Neural cell (in vitro differentiated cells): ENCODE measurements around the gene MAML3. TPM values are rescaled to one million over a fixed set of nuclear protein-coding genes. Genes with fewer than 3 reads are reported as not detected.

Experiments used
- H2AFZ ChIP-seq: fragments of 200-600, 300-800 bp; sonication (generic), shearing (Covaris generic); 2 replicates; pipeline ENCODE4 v1.6.0; 2014; ENCODE audit warnings: low read depth, mild to moderate bottlenecking, antibody characterized with exemption, low read length, moderate library complexity
- H3F3A ChIP-seq: fragments of 200-600 bp; shearing (Covaris generic); 2 replicates; pipeline ENCODE4 v1.6.1; 2016; ENCODE audit warnings: mild to moderate bottlenecking, moderate library complexity, mixed read lengths, antibody characterized with exemption, low read length; ENCODE audit not compliant: insufficient read depth, poor library complexity, severe bottlenecking
- H3K27ac ChIP-seq: fragments of 200-600, 300-800 bp; sonication (generic), shearing (Covaris generic); 2 replicates; pipeline ENCODE4 v1.5.1; 2014; ENCODE audit warnings: mild to moderate bottlenecking, low read length, moderate library complexity
- H3K27me3 ChIP-seq: fragments of 300-800, 200-600 bp; sonication (generic), shearing (Covaris generic); 2 replicates; pipeline ENCODE4 v1.6.0; 2014; ENCODE audit warnings: mild to moderate bottlenecking, low read depth, low read length, moderate library complexity; ENCODE audit not compliant: insufficient read depth
- H3K36me3 ChIP-seq: fragments of 300-800, 200-600 bp; sonication (generic), shearing (Covaris generic); 2 replicates; pipeline ENCODE4 v1.5.1; 2014; ENCODE audit warnings: mild to moderate bottlenecking, antibody characterized with exemption, low read length, moderate library complexity; ENCODE audit not compliant: insufficient read depth
- H3K4me2 ChIP-seq: fragments of 300-800, 200-600 bp; sonication (generic), shearing (Covaris generic); 2 replicates; pipeline ENCODE4 v1.6.0; 2014; ENCODE audit warnings: mild to moderate bottlenecking, low read length
- H3K4me3 ChIP-seq: fragments of 300-800, 200-600 bp; sonication (generic), shearing (Covaris generic); 2 replicates; pipeline ENCODE4 v1.5.1; 2014; ENCODE audit warnings: mild to moderate bottlenecking, low read length, moderate library complexity
- H3K79me2 ChIP-seq: fragments of 200-600 bp; shearing (Covaris generic); replicated peaks from 2 replicates; pipeline ENCODE4 v1.6.0; 2014; ENCODE audit warnings: mild to moderate bottlenecking, low read length, moderate library complexity; ENCODE audit not compliant: insufficient read depth
- H3K9ac ChIP-seq: fragments of 300-800, 200-600 bp; sonication (generic), shearing (Covaris generic); 2 replicates; pipeline ENCODE4 v1.6.1; 2016; ENCODE audit warnings: mild to moderate bottlenecking, low read length, mixed read lengths
- H3K9me2 ChIP-seq: fragments of 200-600 bp; shearing (Covaris generic); 2 replicates; pipeline ENCODE4 v1.6.1; 2016; ENCODE audit warnings: mild to moderate bottlenecking, low read length, mixed read lengths; ENCODE audit not compliant: insufficient read depth
- H3K9me3 ChIP-seq: fragments of 200-600, 300-800 bp; sonication (generic), shearing (Covaris generic); 2 replicates; pipeline ENCODE4 v1.6.1; 2016; ENCODE audit warnings: mild to moderate bottlenecking, mixed run types, low read length, moderate library complexity, mixed read lengths
- H4K20me1 ChIP-seq: fragments of 200-600 bp; shearing (Covaris generic); 2 replicates; pipeline ENCODE4 v1.6.1; 2016; ENCODE audit warnings: mild to moderate bottlenecking, mixed run types; ENCODE audit not compliant: insufficient read depth
- CTCF ChIP-seq: fragments of 450-650 bp; IDR thresholded peaks from 2 replicates; pipeline ENCODE4 v1.5.1; 2014; ENCODE audit warnings: antibody characterized with exemption, mild to moderate bottlenecking, moderate library complexity; ENCODE audit not compliant: poor library complexity, severe bottlenecking
- EP300 ChIP-seq: fragments of 450-650 bp; conservative IDR thresholded peaks from 2 replicates; pipeline ENCODE4 v1.6.1; 2014; ENCODE audit warnings: antibody characterized with exemption, mild to moderate bottlenecking, moderate library complexity; ENCODE audit not compliant: poor library complexity, severe bottlenecking
- EZH2 ChIP-seq: fragments of 200-600, 300-800 bp; shearing (Covaris generic), sonication (generic); IDR thresholded peaks from 2 replicates; pipeline ENCODE4 v1.6.1; 2014; ENCODE audit warnings: antibody characterized with exemption, low read length, borderline replicate concordance, mild to moderate bottlenecking; ENCODE audit not compliant: insufficient read depth, poor library complexity, severe bottlenecking
- MXI1 ChIP-seq: fragments of 450-650 bp; conservative IDR thresholded peaks from 2 replicates; pipeline ENCODE4 v1.6.1; 2014; ENCODE audit warnings: antibody characterized with exemption, mild to moderate bottlenecking; ENCODE audit not compliant: poor library complexity, severe bottlenecking
- POLR2AphosphoS5 ChIP-seq: IDR thresholded peaks from 2 replicates; pipeline ENCODE4 v1.6.1; 2012
- RAD21 ChIP-seq: fragments of 450-650 bp; conservative IDR thresholded peaks from 2 replicates; pipeline ENCODE4 v1.6.1; 2014; ENCODE audit warnings: antibody characterized with exemption, mild to moderate bottlenecking, moderate library complexity
- REST ChIP-seq: IDR thresholded peaks from 2 replicates; pipeline ENCODE4 v1.6.1; 2012; ENCODE audit warnings: borderline replicate concordance
- SMC3 ChIP-seq: fragments of 450-650 bp; conservative IDR thresholded peaks from 2 replicates; pipeline ENCODE4 v1.6.1; 2014; ENCODE audit warnings: antibody characterized with exemption, mild to moderate bottlenecking, moderate library complexity; ENCODE audit not compliant: poor library complexity
- TAF1 ChIP-seq: IDR thresholded peaks from 2 replicates; pipeline ENCODE4 v1.6.1; 2012; ENCODE audit warnings: low read depth
- polyA plus RNA-seq: library from polyadenylated mRNA; depleted of rRNA; stranded (reverse); fragments of >200 nt; gene quantifications from 2 replicates; pipeline ENCODE4 v1.2.3, GENCODE V29; 2014

Gene MAML3
- polyA plus RNA-seq, 1 donor from 2014 or later: 10.2 TPM

- no peak overlapping the region for H2AFZ ChIP-seq
- no peak overlapping the region for H3K9ac ChIP-seq
- no peaks in the 10 kb centered on the region for H3K79me2 ChIP-seq
- TF ChIP-seq EZH2: no peak
- H4K20me1 ChIP-seq: no peaks in the 10 kb centered on the region
- H3K9me3 ChIP-seq: no peaks in the 10 kb centered on the region
- no peaks in the 10 kb centered on the region for H3K36me3 ChIP-seq
- H3K4me2 ChIP-seq: no peak overlapping the region
- no peak overlapping the region for H3K4me3 ChIP-seq
- no peaks in the 10 kb centered on the region for H3K27me3 ChIP-seq
- no peaks in the 10 kb centered on the region for H3K9me2 ChIP-seq
- no peaks in the 10 kb centered on the region for H3F3A ChIP-seq
- H3K27ac ChIP-seq: no peak overlapping the region
These were observed 220.4 kb downstream of the MAML3 start for GRCh38 chr4:139933541-139933940.

- no peaks in the 10 kb centered on the region for H3K36me3 ChIP-seq
- H3K27me3 ChIP-seq: no peaks in the 10 kb centered on the region
- no peak overlapping the region for H3K4me3 ChIP-seq
- H2AFZ ChIP-seq: no peak overlapping the region
- no peaks in the 10 kb centered on the region for H3K9me2 ChIP-seq
- H3F3A ChIP-seq: no peaks in the 10 kb centered on the region
- no peaks in the 10 kb centered on the region for H3K79me2 ChIP-seq
- H3K4me2 ChIP-seq: no peak overlapping the region
- H3K9ac ChIP-seq: no peak overlapping the region
- no peak overlapping the region for H3K27ac ChIP-seq
- H4K20me1 ChIP-seq: no peaks in the 10 kb centered on the region
- H3K9me3 ChIP-seq: no peaks in the 10 kb centered on the region
- TF ChIP-seq CTCF (no peak), TAF1 (no peak), EP300 (no peak), MXI1 (no peak), RAD21 (no peak), POLR2AphosphoS5 (no peak), REST (no peak), SMC3 (no peak), EZH2 (no peak)
These were observed 220.9 kb downstream of the MAML3 start for GRCh38 chr4:139933104-139933503.

- Histone ChIP-seq H3K4me2 (no peak overlapping the region), H3K9ac (no peak overlapping the region), H3F3A (no peaks in the 10 kb centered on the region), H4K20me1 (no peaks in the 10 kb centered on the region), H2AFZ (no peak overlapping the region), H3K36me3 (no peaks in the 10 kb centered on the region), H3K9me3 (no peaks in the 10 kb centered on the region), H3K79me2 (peaks cover 3% of the 10 kb centered on the region), H3K27me3 (no peaks in the 10 kb centered on the region), H3K27ac (no peak overlapping the region), H3K4me3 (no peak overlapping the region), H3K9me2 (no peaks in the 10 kb centered on the region)
- TF ChIP-seq MXI1 (no peak), TAF1 (no peak), EP300 (no peak), RAD21 (no peak), REST (no peak), EZH2 (no peak), CTCF (no peak), SMC3 (no peak), POLR2AphosphoS5 (no peak)
These were observed 229.2 kb downstream of the MAML3 start for GRCh38 chr4:139924782-139925181.
